Activated T-helper 1 cell treated with Interleukin-2 at 50 U/mL for 16 hours (primary cell): Measurements from ENCODE around the gene SYNGR3.
"Not testable (repeated sequence)": the region's sequence is repeated elsewhere in the genome, so short reads cannot be mapped to it uniquely, and the experiment has no call there.

Experiments
- DNase-seq: peaks from one replicate; pipeline ENCODE4 v3.0.0-alpha.2; 2020; ENCODE audit warnings: low read depth

Gene SYNGR3

DNA sequence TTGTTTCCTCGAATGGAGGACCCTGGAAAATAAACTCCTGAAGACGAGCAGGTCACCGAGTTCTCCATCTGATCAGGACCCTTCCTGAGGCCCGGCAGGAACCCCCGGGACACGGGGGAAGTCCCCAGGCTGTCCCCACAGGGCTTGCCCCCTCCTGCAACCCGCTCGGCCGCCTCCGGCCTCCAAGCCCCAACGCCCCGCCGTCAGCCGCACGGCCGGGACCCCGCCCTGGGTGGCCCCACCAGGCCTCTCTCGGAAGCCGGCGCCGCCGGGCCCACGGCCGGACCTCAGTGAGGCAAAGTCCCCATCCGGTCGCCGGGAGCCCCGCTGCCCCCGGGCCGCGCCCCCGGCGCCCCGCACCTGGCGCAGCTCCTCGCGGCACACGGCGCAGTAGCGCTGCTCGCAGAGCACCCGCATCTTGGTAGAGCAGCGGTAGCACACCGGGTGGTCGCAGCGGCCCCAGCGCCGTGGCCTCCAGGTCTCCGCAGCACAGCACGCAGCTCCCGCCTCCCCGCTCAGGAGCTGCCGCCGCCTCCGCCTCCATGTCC is 19.5 kb downstream of the SYNGR3 start:
- no peak for DNase-seq

- DNase-seq, result peak; percentile 74
These were observed 20.2 kb downstream of the SYNGR3 start, which contains the start of gene ZNF598 for GRCh38 chr16:2009791-2010510. ZNF598 (minus strand) TSS chr16:2009821.

GRCh38 chr16:2011726-2012125 is 22.0 kb downstream of the SYNGR3 start:
- DNase-seq, result not testable (repeated sequence)

DNA sequence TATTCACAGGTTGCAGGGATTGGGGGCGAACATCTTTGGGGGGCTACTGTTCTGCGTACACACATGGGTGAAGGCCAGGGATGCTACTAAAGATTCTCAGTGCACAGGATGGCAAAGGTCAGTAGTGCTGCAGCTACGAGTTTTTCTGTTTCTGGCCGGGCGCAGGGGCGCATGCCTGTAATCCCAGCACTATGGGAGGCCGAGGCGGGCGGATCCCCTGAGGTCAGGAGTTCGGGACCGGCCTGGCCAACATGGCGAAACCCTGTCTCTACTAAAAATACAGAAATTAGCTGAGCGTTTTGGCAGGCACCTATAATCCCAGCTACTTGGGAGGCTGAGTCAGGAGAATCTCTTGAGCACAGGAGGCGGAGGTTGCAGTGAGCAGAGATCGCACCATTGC is 23.8 kb downstream of the SYNGR3 start:
- DNase-seq, result no peak

GRCh38 chr16:2015117-2015946 is 25.6 kb downstream of the SYNGR3 start:
- DNase-seq, result no peak

DNA sequence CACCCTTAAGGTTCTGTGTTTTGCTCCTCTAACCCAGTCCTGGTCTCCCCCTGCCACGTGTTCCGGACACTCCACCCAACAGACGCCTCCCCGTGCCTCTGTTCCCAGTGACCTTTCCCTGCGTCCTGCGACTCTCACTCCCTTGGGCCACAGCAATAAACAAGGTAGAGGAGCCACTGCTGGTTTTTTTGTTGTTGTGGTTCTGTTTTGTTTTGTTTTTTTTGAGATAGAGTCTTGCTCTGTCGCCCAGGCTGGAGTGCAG is 26.1 kb downstream of the SYNGR3 start:
- DNase-seq, result no peak

GRCh38 chr16:2016407-2016922 is 26.7 kb downstream of the SYNGR3 start:
- no peak for DNase-seq

DNA sequence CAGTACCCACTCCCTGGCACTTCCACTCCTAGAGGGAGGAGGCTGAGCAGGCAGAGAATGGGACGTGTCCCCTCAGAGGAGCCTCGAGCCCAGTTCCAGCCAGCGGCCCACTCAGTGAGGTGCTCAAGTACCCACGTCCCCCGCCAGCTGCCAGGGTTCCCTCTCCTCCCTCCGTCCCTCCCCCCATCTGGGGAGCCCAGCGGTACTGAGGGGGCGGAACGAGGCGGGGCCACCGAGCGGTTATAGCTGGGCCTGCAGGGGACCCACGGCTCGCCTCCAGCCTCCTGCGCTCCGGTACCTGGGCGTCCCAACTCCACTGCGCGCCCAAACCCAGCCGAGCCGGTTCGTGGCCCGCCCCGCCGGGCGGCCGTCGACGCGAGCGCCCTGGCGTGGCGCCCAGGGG is 29.7 kb downstream of the SYNGR3 start, which contains the start of gene NPW:
NPW (plus strand) TSS at position 268 of the 403 bp plus-strand sequence.
- DNase-seq, result no peak

- DNase-seq, result no peak
These were observed 30.4 kb downstream of the SYNGR3 start for GRCh38 chr16:2019921-2020831.

DNA sequence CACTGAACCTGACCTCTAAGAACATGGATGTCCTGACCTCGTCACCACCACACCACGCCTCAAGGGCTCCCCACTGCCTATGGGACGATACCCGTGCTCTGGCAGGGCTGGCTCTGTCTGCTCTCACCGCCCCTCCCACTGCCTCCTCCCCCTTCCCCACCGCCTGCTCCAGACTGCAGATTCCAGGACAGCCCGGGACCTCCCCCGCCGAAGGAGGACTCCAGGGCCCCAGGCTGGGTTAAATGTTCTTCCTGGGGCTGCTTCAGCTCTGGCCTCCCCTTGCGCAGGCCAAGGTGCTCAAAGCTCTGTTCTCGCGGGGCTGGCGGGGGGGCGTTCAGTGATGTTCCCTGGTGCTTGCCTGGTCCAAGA is 32.9 kb downstream of the SYNGR3 start:
- no peak for DNase-seq

DNA sequence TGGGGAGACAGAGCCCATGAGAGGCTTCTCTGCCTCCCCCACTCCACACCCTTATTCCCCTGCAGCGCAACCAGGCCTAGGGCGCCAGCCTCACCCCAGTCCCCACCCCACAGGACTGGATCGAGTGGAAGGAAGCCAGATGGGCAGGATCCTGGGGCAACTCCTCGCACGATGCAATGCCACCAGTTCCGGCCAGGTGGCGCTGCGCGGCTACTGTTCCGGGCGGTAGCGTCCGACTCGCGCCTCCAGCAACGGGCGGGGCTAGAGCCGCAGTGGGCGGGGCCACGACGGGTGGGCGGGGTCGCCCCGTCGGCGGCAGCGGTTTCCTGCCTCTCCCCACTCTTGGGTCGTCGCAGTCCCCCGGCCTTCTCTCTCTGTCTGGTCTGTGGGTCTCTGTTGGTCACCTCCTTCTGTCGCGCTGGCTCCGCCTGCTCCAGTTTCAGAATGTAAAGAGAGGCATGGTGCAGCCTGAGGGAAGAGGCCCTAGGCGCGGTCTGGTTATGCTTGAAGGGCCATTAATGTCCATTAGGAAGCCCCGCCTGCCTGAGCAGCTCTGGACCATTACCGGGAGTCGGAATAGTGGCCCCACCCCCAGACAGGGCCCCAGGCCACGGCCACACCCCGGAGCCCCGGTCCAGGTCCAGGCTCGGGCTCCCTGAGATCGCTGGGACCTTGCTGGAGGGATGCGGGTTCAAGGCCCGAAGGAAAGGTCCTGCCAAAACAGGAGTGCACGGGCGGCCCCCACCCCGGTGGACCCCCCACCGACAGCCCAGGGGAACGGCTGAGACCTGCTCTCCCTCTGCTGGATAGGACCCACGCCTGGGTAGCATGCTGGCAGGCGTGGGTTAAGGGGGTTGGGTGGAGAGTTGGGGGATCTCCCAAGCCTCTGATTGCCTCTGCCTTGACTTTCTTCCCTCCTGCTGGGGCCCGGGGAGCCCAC is 33.6 kb downstream of the SYNGR3 start:
- DNase-seq, result peak; percentile 97

DNA sequence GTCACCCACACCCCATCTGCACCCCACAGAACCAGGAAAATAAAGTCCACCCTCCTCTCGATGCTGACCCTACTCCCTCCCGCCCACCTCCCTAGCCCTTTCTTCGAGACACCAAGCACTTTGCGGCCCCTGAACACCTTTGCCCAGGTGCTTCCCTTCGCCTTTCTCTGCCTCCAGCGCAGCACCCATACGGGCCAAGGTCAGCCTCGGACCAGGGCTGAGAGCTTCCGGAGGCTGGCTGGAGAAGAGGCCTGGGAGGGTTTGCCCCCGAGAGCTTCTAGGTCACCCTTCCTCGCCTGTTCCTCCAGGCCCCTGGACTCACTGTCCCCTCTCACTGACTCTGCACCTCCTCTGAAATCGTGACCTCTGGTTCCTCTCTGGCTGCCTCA is 34.3 kb downstream of the SYNGR3 start:
- DNase-seq, result no peak

- DNase-seq, result no peak
These were observed 35.5 kb downstream of the SYNGR3 start for GRCh38 chr16:2025251-2025650.

DNA sequence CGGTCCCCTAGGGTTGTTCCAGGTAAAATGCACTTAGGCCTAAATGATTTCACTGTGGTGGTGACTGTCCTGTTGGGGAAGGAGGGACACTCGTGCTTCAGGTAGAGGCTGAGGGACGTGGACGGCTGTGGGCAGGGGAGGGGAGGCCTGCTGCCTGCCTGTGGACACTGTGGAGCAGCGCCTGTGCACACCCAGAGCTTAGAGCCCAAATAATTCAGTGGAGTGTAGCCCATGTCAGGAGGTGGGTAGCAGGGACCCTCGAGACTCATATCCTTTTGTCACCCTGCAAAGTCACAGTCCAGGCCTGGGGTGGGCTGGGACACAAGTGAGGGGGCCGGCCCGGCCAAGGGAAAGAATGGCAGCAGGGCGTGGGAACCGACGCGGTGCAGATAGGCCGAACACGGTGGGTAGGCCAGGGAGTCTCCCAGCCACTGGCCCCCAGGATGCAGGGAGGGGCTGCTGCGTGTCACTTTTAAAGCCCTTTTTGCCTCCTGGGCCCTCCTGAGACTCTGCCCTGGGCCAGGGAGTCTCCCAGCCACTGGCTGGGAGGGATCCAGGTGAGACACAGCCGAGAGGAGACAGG is 36.2 kb downstream of the SYNGR3 start:
- DNase-seq, result no peak

- no peak for DNase-seq
These were observed 36.8 kb downstream of the SYNGR3 start, which contains the start of gene NHERF2 for GRCh38 chr16:2026461-2027023. NHERF2 (plus strand) TSS chr16:2026902; CDS start chr16:2027006, 104 bp downstream.

- DNase-seq, result no peak
These were observed 37.5 kb downstream of the SYNGR3 start for GRCh38 chr16:2027024-2028010.

- no peak for DNase-seq
These were observed 38.4 kb downstream of the SYNGR3 start for GRCh38 chr16:2028146-2028545.

DNA sequence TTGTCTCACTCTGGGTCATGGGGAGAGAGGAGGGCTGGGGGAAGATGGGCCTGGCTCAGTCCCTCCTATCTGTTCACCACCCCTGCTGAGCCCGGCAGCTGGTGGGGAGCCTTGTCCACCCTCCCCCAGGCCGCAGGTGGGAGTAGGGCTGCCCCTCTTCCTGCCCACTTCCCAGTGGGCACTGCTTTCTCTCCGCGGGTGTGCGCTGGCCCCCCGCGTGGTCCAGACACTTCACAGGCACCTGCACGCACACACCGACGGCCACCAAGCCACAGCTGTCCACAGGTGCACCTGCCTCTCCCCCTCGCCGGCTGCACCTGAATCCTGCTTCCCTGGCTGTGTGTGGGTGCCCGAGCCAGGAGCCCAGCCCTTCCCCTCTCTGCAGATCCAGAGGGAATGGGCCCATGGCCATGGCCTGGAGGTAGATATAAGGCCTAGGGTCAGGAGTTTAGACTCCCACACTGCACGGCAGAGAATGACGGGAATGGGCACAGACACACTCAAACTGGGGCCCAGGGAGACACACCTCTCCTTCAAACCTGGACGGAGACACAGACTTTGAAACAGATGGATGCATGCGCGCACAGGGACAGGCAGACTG is 39.0 kb downstream of the SYNGR3 start:
- DNase-seq, result no peak
